UCSD-AML1 (cell line): ENCODE results near the gene SLC22A23.
A peak's percentile ranks its signal among the peaks of the same experiment; 100 is the strongest.

Source experiments
- DNase-seq: peaks from one replicate; lab custom pipeline; 2025; ENCODE audit not compliant: unreplicated experiment; lab: John Stamatoyannopoulos, UW

Gene SLC22A23

DNA sequence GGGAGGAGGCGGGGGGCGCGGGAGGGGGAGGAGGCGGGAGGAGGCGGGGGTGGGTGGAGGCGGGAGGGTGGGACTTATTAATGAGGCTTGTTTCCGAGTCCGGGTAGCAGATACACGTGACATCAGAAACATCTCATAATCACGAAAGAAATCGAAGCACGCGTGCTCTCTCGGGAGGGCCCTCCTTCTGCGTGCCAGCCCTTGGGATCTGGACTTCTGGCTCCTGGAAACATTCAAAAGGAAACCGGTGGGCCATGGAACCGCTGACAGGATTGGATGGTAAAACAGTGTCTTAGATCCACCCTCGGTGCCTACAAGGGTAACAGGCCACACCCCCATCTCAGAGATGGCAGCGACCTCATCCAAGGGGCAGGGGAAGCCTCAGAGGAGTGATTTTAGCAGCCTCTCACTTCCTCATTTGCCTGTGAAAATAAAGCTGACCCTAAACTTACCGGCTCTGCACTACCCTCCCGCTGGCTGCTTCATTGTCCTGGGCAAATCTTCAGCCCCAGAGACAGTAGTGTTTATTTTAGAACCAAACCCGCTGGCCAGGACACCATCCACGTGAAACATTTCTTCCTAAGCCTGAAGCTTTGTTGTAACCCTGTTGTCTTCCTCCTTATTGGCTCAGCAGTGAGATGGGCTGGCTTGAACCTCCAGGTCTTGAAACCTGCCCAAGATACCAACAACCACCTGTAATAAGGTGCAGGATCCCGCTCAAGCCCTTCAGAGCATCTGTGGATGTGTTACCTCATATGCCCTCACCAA is 100.6 kb downstream of the SLC22A23 start:
- DNase-seq, result peak; percentile 45

GRCh38 chr6:3355358-3356055 is 101.3 kb downstream of the SLC22A23 start:
- DNase-seq, result no peak

- DNase-seq, result no peak
These were observed 101.9 kb downstream of the SLC22A23 start for GRCh38 chr6:3355011-3355357.

GRCh38 chr6:3353939-3354338 is 102.9 kb downstream of the SLC22A23 start:
- no peak for DNase-seq

DNA sequence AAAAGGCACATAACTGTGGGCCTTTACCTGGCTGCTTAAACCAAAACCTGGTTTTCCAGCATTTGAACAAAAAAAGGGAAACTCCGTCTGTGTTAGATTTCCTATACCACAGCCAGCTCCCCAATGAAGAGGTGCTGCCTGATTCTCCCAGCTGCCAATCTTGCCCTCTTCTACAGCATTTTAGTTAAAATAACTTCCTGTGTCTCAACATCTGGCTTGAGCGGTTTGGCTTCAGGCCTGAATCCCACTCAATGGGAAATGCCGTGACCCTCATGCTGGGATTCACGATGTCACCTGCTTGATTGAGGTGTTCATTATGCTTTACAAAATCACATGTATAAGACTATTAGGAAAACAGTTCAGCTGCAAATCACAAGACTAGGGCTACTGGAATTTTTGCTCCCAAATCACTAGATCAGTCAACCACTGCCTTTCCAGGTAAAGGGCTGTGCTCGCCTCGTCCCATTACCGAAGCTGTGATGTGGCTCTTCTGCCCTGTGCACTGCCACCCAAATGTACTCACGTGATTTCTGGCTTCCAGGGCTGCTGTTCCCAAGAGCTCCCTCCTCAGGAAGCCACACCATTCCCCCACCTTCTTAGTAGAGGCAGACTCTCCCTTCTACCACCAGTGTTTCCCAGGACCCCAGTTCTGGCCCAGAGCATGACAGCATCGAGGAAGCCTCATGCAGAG is 103.5 kb downstream of the SLC22A23 start:
- no peak for DNase-seq

- DNase-seq, result no peak
These were observed 104.2 kb downstream of the SLC22A23 start for GRCh38 chr6:3352678-3353077.

- no peak for DNase-seq
These were observed 104.9 kb downstream of the SLC22A23 start for GRCh38 chr6:3351829-3352524.

DNA sequence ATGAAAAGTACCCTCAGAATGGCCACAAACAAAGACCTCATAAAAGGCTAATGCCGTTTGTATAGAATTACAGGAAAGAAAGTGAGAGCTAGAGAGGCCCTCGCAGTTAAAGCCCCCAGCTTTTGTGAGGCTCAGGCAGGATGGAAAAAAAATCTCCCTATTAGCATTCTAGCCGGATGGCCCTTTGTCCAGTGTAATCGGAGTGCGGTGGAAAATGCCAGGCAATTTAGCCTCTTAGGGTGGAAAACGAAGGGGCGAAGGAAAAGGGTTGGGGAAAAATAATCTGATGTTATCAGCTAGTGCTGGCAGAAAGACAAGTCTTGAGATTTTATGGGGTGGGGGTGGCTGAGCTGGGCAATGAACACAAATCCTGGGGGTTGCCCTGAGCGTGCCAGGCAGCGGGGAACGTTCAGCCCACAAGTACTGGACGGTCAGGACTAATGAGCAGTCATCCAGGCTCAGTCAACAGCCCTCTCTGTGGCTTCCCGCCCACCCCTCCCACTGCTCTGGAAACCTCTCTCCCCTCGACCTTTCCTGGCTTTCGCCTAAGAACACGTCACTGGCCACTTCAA is 105.7 kb downstream of the SLC22A23 start:
- DNase-seq, result no peak

DNA sequence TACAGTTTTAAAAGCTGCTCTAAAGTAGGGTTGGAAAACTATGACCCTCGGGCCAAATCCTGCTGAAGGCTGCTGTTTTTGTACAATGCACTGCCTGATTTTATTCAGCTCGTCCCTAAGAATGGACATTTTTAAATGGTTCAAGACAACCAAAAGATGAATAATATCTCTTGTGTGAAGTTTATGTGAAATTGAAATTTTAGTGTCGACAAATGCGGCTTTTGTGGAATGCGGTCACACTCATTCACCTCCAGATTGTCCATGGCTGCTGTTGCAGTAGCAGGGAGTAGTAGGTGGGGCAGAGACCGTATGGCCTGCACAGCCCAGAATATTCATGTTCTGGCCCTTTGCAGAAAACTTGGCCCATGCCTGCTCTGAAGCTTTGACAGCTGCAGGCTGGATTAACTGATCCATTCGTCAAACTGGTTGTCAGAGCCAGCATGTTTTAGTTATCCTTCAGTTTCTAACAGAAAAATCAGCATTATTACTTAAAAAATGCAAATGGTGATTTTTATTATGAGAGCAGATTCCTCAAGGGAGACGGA is 106.5 kb downstream of the SLC22A23 start:
- DNase-seq, result no peak

GRCh38 chr6:3349388-3350251 is 107.2 kb downstream of the SLC22A23 start:
- no peak for DNase-seq

DNA sequence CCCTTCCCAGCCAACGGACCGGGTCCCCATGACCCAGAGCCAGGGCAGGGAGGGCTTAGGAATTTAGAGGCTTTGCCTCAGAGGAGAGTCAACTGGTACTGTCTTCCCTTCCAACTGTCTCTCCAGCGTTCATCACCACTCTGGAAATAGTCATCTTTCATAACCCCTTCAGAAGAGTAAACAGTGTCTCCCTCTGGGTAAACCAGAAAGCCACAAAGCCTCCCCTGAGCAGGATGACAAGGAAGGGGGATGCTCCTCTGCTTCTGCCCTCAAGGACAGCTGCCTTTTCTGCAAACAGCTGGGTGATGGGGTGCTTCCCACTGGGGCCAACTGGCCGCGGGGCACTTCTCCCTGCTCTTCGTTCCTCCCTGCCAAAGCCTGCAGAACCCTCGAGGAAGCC is 108.0 kb downstream of the SLC22A23 start:
- DNase-seq, result no peak

DNA sequence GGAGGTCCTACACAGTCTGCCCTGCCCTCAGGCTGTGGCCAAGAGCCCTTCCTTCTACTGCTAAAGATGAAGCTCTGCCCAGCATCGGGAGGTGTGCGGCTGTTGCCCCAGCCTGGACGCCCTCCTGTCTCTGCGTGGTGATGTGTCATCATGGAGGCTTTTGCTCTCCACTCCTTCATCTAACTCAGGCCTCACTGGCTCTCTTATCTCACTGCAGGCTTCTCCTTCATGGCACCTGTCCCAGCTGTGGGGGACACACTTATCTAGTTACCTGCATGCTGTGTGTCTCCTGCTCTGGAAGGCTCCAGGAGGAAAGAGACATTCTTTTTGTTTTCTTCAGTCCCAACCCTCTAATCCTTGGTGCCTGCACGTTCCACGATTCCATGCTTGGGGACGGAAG is 109.0 kb downstream of the SLC22A23 start:
- no peak for DNase-seq

DNA sequence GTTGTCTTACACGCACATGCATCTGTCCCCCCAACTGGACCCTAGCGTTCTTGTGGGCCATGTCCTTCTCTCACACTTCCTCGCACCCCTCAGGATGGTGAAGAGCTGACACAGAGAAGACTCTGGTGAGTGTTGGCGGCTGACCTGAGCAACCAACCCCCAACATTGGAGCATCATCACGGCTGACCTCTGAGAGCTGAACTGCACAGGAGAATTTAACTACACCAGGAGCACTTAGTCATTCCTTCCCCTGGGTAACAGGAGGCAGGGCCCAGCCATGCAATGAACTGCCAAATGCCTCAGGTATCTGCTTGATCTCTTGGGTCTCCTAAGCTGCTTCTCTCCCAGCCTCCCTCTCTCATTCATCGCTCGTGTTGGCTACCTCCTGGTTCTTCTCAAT is 109.6 kb downstream of the SLC22A23 start:
- DNase-seq, result no peak

DNA sequence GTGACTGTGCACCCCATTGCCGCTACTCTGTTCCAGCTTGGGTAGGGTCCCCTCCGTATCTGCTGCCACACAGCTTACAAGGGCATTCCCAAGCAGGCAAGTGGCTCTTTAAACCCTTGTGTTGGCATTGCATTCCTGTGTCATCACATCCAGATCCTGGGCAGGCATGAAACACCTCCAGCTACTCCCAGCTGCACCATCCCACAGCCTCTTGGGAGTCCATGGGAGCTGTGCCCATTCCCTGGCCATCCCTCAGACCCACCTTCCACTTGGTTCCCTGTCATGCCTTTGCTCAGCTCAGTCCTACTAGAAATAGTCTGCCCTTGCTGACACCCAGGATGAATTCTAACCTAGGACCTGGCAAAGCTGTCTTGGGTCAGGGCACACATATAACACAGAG is 110.4 kb downstream of the SLC22A23 start:
- DNase-seq, result no peak

GRCh38 chr6:3345836-3346235 is 111.0 kb downstream of the SLC22A23 start:
- no peak for DNase-seq

DNA sequence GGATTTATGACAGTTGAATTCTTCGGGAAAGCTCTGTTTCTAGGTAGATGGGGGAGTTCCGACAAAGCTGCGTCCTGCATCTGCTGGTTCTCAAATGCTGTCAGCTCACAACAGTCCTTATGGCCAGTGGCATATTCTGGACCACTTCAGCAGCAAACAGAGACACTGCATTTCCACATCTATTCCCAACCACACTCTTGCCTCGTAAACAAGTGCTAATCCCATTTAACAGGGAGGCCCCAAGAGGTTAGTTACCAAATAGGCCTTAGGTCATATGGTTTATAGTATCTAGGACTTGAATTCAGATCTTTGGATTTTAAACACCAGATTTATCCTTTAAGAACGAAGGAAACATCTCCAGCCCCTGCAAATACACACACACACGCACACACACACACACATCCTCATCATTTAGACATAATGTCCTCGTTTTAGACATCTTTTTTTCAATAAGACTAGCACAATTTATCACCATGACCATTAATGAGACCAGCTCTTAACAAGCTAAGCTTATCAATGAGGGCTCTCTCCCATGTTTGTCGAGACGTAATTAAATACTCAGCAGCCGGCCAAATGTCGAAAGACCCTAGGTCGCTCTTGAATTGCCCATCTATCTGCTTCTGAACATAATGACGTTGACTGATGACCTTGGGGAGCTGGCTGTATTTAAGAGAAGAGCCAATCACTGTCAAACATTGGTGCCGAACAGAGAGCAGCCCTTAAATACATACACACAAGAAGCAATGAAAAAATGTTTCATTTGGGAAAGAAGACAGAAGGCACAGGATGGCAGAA is 113.6 kb downstream of the SLC22A23 start:
- no peak for DNase-seq

GRCh38 chr6:3341467-3341866 is 115.4 kb downstream of the SLC22A23 start:
- DNase-seq, result no peak

DNA sequence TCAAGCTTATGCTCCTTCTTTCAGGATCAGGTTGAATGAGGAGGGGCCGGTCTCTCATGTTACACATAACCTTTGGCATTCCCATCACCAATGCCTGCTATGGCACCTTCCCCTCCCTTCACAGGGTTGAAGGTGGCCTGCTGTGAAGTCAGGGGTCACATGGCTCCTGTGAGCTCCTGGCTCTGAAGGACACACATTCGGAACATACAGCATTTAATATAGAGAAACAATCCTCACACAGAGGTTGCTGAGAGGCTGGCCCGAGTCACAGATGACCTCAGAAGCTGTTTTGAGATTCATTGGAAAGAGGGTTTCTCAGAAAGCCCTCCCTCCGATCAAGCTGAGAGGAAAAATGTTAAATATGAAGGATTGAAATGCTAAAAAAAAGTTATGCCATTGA is 116.0 kb downstream of the SLC22A23 start:
- no peak for DNase-seq

GRCh38 chr6:3340358-3340802 is 116.5 kb downstream of the SLC22A23 start:
- DNase-seq, result no peak
